Measurements from ENCODE around the gene EPHA8. TPM values are rescaled to one million over a fixed set of nuclear protein-coding genes. Genes with fewer than 3 reads are reported as not detected.

The EPHA8 gene
- total and polyA plus RNA-seq, 2 of the 13 experiments (the other 11 are each of a cell fraction or from before 2014, with no cell fraction given): not detected

- TF ChIP-seq, protein P1, sequence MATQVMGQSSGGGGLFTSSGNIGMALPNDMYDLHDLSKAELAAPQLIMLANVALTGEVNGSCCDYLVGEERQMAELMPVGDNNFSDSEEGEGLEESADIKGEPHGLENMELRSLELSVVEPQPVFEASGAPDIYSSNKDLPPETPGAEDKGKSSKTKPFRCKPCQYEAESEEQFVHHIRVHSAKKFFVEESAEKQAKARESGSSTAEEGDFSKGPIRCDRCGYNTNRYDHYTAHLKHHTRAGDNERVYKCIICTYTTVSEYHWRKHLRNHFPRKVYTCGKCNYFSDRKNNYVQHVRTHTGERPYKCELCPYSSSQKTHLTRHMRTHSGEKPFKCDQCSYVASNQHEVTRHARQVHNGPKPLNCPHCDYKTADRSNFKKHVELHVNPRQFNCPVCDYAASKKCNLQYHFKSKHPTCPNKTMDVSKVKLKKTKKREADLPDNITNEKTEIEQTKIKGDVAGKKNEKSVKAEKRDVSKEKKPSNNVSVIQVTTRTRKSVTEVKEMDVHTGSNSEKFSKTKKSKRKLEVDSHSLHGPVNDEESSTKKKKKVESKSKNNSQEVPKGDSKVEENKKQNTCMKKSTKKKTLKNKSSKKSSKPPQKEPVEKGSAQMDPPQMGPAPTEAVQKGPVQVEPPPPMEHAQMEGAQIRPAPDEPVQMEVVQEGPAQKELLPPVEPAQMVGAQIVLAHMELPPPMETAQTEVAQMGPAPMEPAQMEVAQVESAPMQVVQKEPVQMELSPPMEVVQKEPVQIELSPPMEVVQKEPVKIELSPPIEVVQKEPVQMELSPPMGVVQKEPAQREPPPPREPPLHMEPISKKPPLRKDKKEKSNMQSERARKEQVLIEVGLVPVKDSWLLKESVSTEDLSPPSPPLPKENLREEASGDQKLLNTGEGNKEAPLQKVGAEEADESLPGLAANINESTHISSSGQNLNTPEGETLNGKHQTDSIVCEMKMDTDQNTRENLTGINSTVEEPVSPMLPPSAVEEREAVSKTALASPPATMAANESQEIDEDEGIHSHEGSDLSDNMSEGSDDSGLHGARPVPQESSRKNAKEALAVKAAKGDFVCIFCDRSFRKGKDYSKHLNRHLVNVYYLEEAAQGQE (IDR thresholded peaks at IDR 0.05; ENCODE audit: borderline replicate concordance in 1 of 2, low read depth in 1 of 2, low read length in 2 of 2): no peak
- TF ChIP-seq ZC3H4 (CRISPR knock-in tag; IDR thresholded peaks at IDR 0.05; ENCODE audit: borderline replicate concordance) (no peak), ZBTB20 (CRISPR knock-in tag; IDR thresholded peaks at IDR 0.05; ENCODE audit: borderline replicate concordance, low read depth) (no peak), NFKB2 (CRISPR knock-in tag; IDR thresholded peaks at IDR 0.05; ENCODE audit: borderline replicate concordance) (peak; percentile 53; the same call in 1 of the 2 replicates), ZNF816 (CRISPR knock-in tag; IDR thresholded peaks at IDR 0.05; ENCODE audit: borderline replicate concordance) (no peak), ZKSCAN8 (CRISPR knock-in tag; IDR thresholded peaks at IDR 0.05; ENCODE audit: borderline replicate concordance) (no peak), ZNF350 (CRISPR knock-in tag; IDR thresholded peaks at IDR 0.05; ENCODE audit: borderline replicate concordance, low read depth) (peak; percentile 27; the same call in 1 of the 2 replicates), SOX6 (IDR thresholded peaks at IDR 0.05) (no peak), SOX6 (CRISPR knock-in tag; IDR thresholded peaks at IDR 0.05) (no peak), POLR2AphosphoS5 (IDR thresholded peaks at IDR 0.05; ENCODE audit: low read depth, low read length) (no peak), KLF9 (CRISPR knock-in tag; IDR thresholded peaks at IDR 0.05; ENCODE audit: low read depth) (peak; percentile 89; the same call in 1 of the 2 replicates), SAP130 (CRISPR knock-in tag; IDR thresholded peaks at IDR 0.05; ENCODE audit: low read depth) (no peak), ZNF205 (CRISPR knock-in tag; IDR thresholded peaks at IDR 0.05) (no peak), KLF13 (CRISPR knock-in tag; IDR thresholded peaks at IDR 0.05) (peak; percentile 98), ZNF562 (CRISPR knock-in tag; IDR thresholded peaks at IDR 0.05; ENCODE audit: borderline replicate concordance) (no peak), HNRNPK (IDR thresholded peaks at IDR 0.05; ENCODE audit: low read depth, low read length, poor library complexity, severe bottlenecking) (peak; percentile 65), ZFX (CRISPR knock-in tag; IDR thresholded peaks at IDR 0.05; ENCODE audit: low read depth) (0 out of 2 replicates have a peak, but pooled peaks have one; percentile 16), ZKSCAN5 (CRISPR knock-in tag; IDR thresholded peaks at IDR 0.05) (peak; percentile 51; the same call in 1 of the 2 replicates), ZNF891 (CRISPR knock-in tag; IDR thresholded peaks at IDR 0.05) (0 out of 2 replicates have a peak, but pooled peaks have one; percentile 19), SP4 (CRISPR knock-in tag; IDR thresholded peaks at IDR 0.05) (peak; percentile 22; the same call in 1 of the 2 replicates), ZNF768 (CRISPR knock-in tag; IDR thresholded peaks at IDR 0.05) (0 out of 2 replicates have a peak, but pooled peaks have one; percentile 30), PRPF4 (IDR thresholded peaks at IDR 0.05; ENCODE audit: low read depth, low read length, poor library complexity, severe bottlenecking) (no peak), ZBTB25 (CRISPR knock-in tag; IDR thresholded peaks at IDR 0.05) (no peak)
- TF ChIP-seq, protein P2, sequence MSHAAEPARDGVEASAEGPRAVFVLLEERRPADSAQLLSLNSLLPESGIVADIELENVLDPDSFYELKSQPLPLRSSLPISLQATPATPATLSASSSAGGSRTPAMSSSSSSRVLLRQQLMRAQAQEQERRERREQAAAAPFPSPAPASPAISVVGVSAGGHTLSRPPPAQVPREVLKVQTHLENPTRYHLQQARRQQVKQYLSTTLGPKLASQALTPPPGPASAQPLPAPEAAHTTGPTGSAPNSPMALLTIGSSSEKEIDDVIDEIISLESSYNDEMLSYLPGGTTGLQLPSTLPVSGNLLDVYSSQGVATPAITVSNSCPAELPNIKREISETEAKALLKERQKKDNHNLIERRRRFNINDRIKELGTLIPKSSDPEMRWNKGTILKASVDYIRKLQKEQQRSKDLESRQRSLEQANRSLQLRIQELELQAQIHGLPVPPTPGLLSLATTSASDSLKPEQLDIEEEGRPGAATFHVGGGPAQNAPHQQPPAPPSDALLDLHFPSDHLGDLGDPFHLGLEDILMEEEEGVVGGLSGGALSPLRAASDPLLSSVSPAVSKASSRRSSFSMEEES (CRISPR knock-in tag; IDR thresholded peaks at IDR 0.05): no peak
- TF ChIP-seq, protein P3, sequence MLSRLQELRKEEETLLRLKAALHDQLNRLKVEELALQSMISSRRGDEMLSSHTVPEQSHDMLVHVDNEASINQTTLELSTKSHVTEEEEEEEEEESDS (CRISPR knock-in tag; IDR thresholded peaks at IDR 0.05; ENCODE audit: borderline replicate concordance): no peak
These were observed 78.8 kb downstream of the EPHA8 start (continued) for GRCh38 chr1:22641906-22642636.
